ENCODE measurements around the gene ARHGAP15.

DNA sequence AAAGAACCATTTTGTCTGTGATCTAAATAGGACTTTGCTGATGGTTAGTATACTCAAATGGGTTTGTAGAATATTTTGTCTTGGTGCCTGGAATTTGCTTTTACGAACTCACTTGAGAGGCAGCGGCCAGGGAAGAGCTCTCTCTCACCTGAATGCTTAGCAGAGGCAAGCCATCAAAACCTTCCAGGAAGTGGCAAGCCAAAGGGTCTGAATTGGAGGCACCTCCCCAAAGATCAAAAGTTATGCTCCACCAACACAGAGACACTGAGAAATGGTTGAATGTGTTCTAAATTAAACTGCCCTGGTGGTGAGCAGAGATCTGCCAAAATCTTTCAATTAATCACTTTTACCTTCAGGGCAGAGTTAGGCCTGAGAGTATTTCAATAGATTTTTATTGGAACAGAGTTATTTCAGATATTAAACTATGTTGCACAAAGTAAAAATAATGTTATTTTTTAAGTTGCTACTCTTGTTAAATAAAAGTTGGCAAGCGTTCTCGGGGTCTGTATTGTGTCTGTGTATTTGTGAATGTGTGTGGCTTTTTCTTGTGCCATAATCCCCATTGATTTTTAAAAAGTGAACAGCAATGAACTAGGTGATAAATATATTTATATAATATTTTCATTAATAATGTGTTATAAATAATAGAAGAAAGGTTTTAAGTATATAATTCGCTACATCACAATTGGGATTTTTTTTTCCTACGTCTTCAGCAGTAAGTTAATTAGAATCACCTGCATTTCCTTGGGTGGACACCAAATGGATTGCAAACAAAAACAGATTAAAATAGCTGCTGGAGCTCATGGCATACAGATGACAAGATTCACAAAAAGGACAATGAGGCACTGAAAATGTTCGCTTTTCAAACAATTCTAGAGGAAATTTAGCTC, 416.1 kb downstream of the ARHGAP15 start:
- TF ChIP-seq POLR2AphosphoS5 (IDR thresholded peaks at IDR 0.05; ENCODE audit: borderline replicate concordance, low read depth, low read length) (no peak), EZH2 (IDR thresholded peaks at IDR 0.05) (no peak)
